Smooth muscle cell (in vitro differentiated cells): Measurements from ENCODE around the gene CXCL14. TPM values are rescaled to one million over a fixed set of nuclear protein-coding genes. Genes with fewer than 3 reads are reported as not detected.
A peak's percentile ranks its signal among the peaks of the same experiment; 100 is the strongest.

ENCODE experiments used
- DNase-seq: peaks from one replicate; lab custom pipeline; 2025; ENCODE audit not compliant: unreplicated experiment; lab: John Stamatoyannopoulos, UW
- H2AFZ ChIP-seq: fragments of 200-600 bp; sonication (generic); 2 replicates; pipeline ENCODE4 v1.6.0; 2016; ENCODE audit warnings: antibody characterized with exemption, low read depth, mild to moderate bottlenecking
- H3F3A ChIP-seq: fragments of 200-600 bp; sonication (generic); 2 replicates; pipeline ENCODE4 v1.6.0; 2017; ENCODE audit warnings: antibody characterized with exemption, low read depth
- H3K27ac ChIP-seq: fragments of 200-600 bp; sonication (generic); 2 replicates; pipeline ENCODE4 v1.5.1; 2016; ENCODE audit warnings: low read depth, mild to moderate bottlenecking
- H3K27me3 ChIP-seq: fragments of 200-600 bp; sonication (generic); 2 replicates; pipeline ENCODE4 v1.6.1; 2016; ENCODE audit warnings: low read depth, mild to moderate bottlenecking
- H3K36me3 ChIP-seq: fragments of 200-600 bp; sonication (generic); 2 replicates; pipeline ENCODE4 v1.5.1; 2016; ENCODE audit warnings: low read depth
- H3K4me1 ChIP-seq: fragments of 200-600 bp; sonication (generic); 2 replicates; pipeline ENCODE4 v1.5.1; 2016; ENCODE audit warnings: low read depth
- H3K4me2 ChIP-seq: fragments of 200-600 bp; sonication (generic); 2 replicates; pipeline ENCODE4 v1.6.0; 2016; ENCODE audit warnings: mild to moderate bottlenecking
- H3K4me3 ChIP-seq: fragments of 200-600 bp; sonication (generic); 2 replicates; pipeline ENCODE4 v1.5.1; 2016; ENCODE audit warnings: mild to moderate bottlenecking
- H3K79me2 ChIP-seq: fragments of 200-600 bp; sonication (generic); 2 replicates; pipeline ENCODE4 v1.6.0; 2016; ENCODE audit warnings: low read depth, mild to moderate bottlenecking
- H3K9ac ChIP-seq: fragments of 200-600 bp; sonication (generic); 2 replicates; pipeline ENCODE4 v1.6.0; 2016; ENCODE audit warnings: low read depth
- H3K9me3 ChIP-seq: fragments of 200-600 bp; sonication (generic); replicated peaks from 2 replicates; pipeline ENCODE4 v1.5.1; 2016; ENCODE audit warnings: low read depth
- H4K20me1 ChIP-seq: fragments of 200-600 bp; sonication (generic); 2 replicates; pipeline ENCODE4 v1.6.0; 2016; ENCODE audit warnings: low read depth
- WGBS: methylation state at CpG from one replicate; pipeline ENCODE4 v1.1.7; 2016; ENCODE audit warnings: low lambda C conversion rate; 5-methylcytosine and 5-hydroxymethylcytosine counted together
- polyA plus RNA-seq: library from polyadenylated mRNA; unstranded; fragments of >200 nt; fragmentation: Nextera tagmentation; extraction: Ambion mirVana; gene quantifications from 2 replicates; pipeline ENCODE4 v1.2.1, GENCODE V29; 2016
- total RNA-seq: library from RNA; depleted of rRNA; stranded (reverse); fragments of >200 nt; gene quantifications from 2 replicates; pipeline ENCODE4 v1.2.3, GENCODE V29; 2014
- TF ChIP-seq, protein P1 (sequence below): fragments of 200-600 bp; sonication (generic); IDR thresholded peaks from 2 replicates; pipeline ENCODE4 v1.5.1; 2017; ENCODE audit warnings: borderline replicate concordance, mild to moderate bottlenecking, antibody characterized with exemption; ENCODE audit not compliant: insufficient read depth, poor library complexity, severe bottlenecking

CXCL14 gene
- total and polyA plus RNA-seq, 2 experiments from 2014 or later, result 589 to 1,209 TPM

DNA sequence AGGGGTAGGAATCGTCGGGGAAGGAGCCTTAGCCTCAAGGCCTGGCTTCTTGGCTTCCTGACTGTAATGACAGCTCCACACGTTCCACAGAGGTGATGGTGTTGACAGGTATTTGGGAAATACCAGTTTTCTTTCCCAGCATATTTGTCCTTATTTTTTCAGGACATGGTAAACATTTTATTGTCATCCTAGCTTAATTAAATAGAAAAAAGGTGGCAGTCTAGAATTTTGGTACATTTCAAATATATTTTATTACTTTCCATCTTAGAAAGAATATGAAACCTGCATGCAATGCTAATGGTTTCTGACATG, 8.4 kb downstream of the CXCL14 start:
- no peaks in the 10 kb centered on the region for H3K27me3 ChIP-seq
- no peaks in the 10 kb centered on the region for H3K9me3 ChIP-seq
- H3K4me1 ChIP-seq, result peaks cover under 1% of the 10 kb centered on the region
- H3K9ac ChIP-seq, result no peak overlapping the region
- DNase-seq, result no peak
- TF ChIP-seq, protein P1, sequence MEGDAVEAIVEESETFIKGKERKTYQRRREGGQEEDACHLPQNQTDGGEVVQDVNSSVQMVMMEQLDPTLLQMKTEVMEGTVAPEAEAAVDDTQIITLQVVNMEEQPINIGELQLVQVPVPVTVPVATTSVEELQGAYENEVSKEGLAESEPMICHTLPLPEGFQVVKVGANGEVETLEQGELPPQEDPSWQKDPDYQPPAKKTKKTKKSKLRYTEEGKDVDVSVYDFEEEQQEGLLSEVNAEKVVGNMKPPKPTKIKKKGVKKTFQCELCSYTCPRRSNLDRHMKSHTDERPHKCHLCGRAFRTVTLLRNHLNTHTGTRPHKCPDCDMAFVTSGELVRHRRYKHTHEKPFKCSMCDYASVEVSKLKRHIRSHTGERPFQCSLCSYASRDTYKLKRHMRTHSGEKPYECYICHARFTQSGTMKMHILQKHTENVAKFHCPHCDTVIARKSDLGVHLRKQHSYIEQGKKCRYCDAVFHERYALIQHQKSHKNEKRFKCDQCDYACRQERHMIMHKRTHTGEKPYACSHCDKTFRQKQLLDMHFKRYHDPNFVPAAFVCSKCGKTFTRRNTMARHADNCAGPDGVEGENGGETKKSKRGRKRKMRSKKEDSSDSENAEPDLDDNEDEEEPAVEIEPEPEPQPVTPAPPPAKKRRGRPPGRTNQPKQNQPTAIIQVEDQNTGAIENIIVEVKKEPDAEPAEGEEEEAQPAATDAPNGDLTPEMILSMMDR, result no peak
- H3K36me3 ChIP-seq, result no peaks in the 10 kb centered on the region
- H3K27ac ChIP-seq, result no peak overlapping the region
- no peak overlapping the region for H3K4me2 ChIP-seq
- H3K4me3 ChIP-seq, result no peak overlapping the region
- H3F3A ChIP-seq, result peaks cover 54% of the 10 kb centered on the region
- H3K79me2 ChIP-seq, result no peaks in the 10 kb centered on the region
- H4K20me1 ChIP-seq, result peaks cover 33% of the 10 kb centered on the region
- H2AFZ ChIP-seq, result no peak overlapping the region
- WGBS, result 24% methylated on average over 3 of the region's 3 CpGs

DNA sequence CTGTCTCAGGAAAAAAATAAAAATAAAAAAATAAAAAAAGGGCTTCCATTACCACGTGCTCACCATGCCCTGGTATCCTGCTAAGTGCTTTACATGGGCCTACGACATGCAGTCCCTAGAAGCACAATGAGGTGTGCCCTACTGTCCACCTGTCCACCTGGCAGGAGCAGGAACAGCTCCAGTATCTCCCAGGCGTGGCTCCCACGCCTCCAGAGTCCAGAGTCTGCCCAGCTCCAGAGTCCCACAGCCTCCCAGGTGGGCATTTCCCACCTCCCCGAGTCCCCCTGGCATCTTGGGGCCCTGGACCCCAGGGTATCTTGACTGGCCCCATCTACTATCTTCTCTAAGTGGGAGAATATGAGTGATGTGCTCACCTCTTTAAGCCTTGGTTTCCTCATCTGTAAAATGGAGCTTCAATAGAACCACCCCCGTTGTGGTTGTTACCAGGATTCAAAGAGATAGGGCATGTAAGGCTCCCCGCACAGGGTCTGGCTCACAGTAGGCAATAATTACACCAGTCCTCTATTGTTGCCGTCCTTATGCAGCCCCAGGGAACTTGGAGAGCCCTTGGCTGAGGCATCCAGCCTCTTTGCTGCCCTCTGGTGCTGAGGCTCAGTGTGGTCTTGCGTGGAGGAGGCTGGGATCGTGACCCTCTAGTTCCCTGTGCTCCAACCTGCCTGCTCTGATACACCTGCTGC, 8.9 kb downstream of the CXCL14 start:
- Histone ChIP-seq H2AFZ (no peak overlapping the region), H3K79me2 (no peaks in the 10 kb centered on the region), H3K27me3 (no peaks in the 10 kb centered on the region), H3K4me3 (no peak overlapping the region), H3K4me2 (no peak overlapping the region), H3K9me3 (no peaks in the 10 kb centered on the region), H3K27ac (no peak overlapping the region), H3K9ac (no peak overlapping the region), H3K4me1 (peaks cover 4% of the 10 kb centered on the region), H3F3A (peaks cover 49% of the 10 kb centered on the region), H4K20me1 (peaks cover 27% of the 10 kb centered on the region), H3K36me3 (no peaks in the 10 kb centered on the region)
- TF ChIP-seq, protein P1, result peak; percentile 43
- DNase-seq, result no peak
- WGBS, result 54% methylated on average over 10 of the region's 10 CpGs

DNA sequence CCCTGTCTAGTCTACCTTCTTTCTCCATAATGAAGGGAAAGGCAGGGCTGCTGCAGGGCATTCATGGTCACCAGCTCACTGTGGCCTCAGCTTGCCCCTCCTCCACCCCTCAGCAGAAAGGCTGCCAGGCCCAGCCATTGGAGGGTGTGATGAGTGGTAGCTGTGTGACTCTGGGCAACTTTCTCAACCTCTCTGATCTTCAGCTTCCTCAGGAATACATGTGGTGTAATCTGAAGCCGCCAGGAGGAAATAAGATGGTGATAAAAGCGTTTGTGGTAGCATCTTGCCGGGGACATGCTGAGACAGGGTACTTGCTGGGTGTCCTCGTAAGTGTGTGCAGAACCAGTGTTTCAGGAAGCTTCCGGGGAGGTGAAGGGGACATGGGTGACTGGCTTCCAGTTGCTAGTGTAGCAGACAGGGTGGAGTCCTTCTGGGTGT, 9.8 kb downstream of the CXCL14 start:
- peaks cover 39% of the 10 kb centered on the region for H3F3A ChIP-seq
- H3K9me3 ChIP-seq, result no peaks in the 10 kb centered on the region
- no peak overlapping the region for H3K9ac ChIP-seq
- H3K27me3 ChIP-seq, result no peaks in the 10 kb centered on the region
- H3K4me2 ChIP-seq, result no peak overlapping the region
- H3K79me2 ChIP-seq, result no peaks in the 10 kb centered on the region
- peaks cover 19% of the 10 kb centered on the region for H4K20me1 ChIP-seq
- no peak overlapping the region for H2AFZ ChIP-seq
- H3K4me1 ChIP-seq, result peaks cover 4% of the 10 kb centered on the region
- no peaks in the 10 kb centered on the region for H3K36me3 ChIP-seq
- no peak overlapping the region for H3K27ac ChIP-seq
- TF ChIP-seq, protein P1, result no peak
- no peak for DNase-seq
- 76% methylated on average over 5 of the region's 5 CpGs for WGBS
- H3K4me3 ChIP-seq, result no peak overlapping the region

DNA sequence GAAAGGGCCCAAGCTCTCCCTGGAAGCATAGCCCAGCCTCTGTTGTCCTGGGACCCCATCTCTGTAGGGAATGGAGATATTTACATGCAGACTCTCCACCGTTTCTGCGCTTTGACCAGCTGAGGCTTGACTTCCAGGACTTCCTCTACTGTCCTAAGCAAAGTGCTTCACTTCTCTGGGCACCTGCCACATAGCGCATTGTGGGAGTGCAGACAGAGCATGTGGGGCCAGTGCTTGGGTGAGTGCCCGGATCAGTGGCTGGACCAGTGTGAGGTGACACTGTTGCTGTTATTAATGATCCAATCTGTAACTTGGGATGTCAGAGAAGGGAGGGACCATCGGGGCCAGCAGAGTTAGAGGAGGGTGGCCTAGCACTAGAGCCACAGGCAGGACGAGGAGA, 10.5 kb downstream of the CXCL14 start:
- H2AFZ ChIP-seq, result no peak overlapping the region
- H3K27ac ChIP-seq, result no peak overlapping the region
- DNase-seq, result no peak
- H3K9ac ChIP-seq, result no peak overlapping the region
- H3K4me1 ChIP-seq, result peaks cover 4% of the 10 kb centered on the region
- peaks cover 13% of the 10 kb centered on the region for H4K20me1 ChIP-seq
- H3K36me3 ChIP-seq, result no peaks in the 10 kb centered on the region
- H3F3A ChIP-seq, result peaks cover 35% of the 10 kb centered on the region
- TF ChIP-seq, protein P1, result no peak
- no peak overlapping the region for H3K4me2 ChIP-seq
- WGBS, result 93% methylated on average over 6 of the region's 6 CpGs
- H3K4me3 ChIP-seq, result no peak overlapping the region
- H3K9me3 ChIP-seq, result no peaks in the 10 kb centered on the region
- no peaks in the 10 kb centered on the region for H3K27me3 ChIP-seq
- no peaks in the 10 kb centered on the region for H3K79me2 ChIP-seq
